SJSA1 (cell line): ENCODE data around the gene ATP10A. TPM values are rescaled to one million over a fixed set of nuclear protein-coding genes. Genes with fewer than 3 reads are reported as not detected.

Source experiments
- DNase-seq, 2 experiments: peaks; one replicate each; pipeline ENCODE4 v3.0.0-alpha.2; 2015 to 2020; ENCODE audit warnings: low spot score in 2 of 2, low read depth in 1 of 2
- H3K27ac ChIP-seq: fragments of 250-450 bp; sonication (Bioruptor Pico); 2 replicates; pipeline ENCODE4 v1.5.1; 2020; ENCODE audit warnings: mild to moderate bottlenecking, moderate library complexity
- H3K27me3 ChIP-seq: fragments of 250-450 bp; sonication (Bioruptor Pico); replicated peaks from 2 replicates; pipeline ENCODE4 v1.5.1; 2020; ENCODE audit warnings: mild to moderate bottlenecking, moderate library complexity
- H3K36me3 ChIP-seq: fragments of 250-450 bp; sonication (Bioruptor Pico); 2 replicates; pipeline ENCODE4 v1.5.1; 2020; ENCODE audit warnings: mild to moderate bottlenecking
- H3K4me1 ChIP-seq: fragments of 250-450 bp; sonication (Bioruptor Pico); replicated peaks from 2 replicates; pipeline ENCODE4 v1.6.1; 2021; ENCODE audit warnings: mild to moderate bottlenecking
- H3K4me3 ChIP-seq: fragments of 250-450 bp; sonication (Bioruptor Pico); 2 replicates; pipeline ENCODE4 v1.5.1; 2020; ENCODE audit warnings: mild to moderate bottlenecking
- H3K9me3 ChIP-seq: fragments of 250-450 bp; sonication (Bioruptor Pico); replicated peaks from 2 replicates; pipeline ENCODE4 v1.5.1; 2020; ENCODE audit warnings: mild to moderate bottlenecking
- total RNA-seq: library from RNA; depleted of rRNA; stranded (reverse); fragments of >200 nt; shearing (Covaris generic); gene quantifications from 2 replicates; pipeline ENCODE4 v1.2.3, GENCODE V29; 2014

ATP10A gene
- total RNA-seq, 1 experiment from 2014 or later = 31.3 TPM

DNA sequence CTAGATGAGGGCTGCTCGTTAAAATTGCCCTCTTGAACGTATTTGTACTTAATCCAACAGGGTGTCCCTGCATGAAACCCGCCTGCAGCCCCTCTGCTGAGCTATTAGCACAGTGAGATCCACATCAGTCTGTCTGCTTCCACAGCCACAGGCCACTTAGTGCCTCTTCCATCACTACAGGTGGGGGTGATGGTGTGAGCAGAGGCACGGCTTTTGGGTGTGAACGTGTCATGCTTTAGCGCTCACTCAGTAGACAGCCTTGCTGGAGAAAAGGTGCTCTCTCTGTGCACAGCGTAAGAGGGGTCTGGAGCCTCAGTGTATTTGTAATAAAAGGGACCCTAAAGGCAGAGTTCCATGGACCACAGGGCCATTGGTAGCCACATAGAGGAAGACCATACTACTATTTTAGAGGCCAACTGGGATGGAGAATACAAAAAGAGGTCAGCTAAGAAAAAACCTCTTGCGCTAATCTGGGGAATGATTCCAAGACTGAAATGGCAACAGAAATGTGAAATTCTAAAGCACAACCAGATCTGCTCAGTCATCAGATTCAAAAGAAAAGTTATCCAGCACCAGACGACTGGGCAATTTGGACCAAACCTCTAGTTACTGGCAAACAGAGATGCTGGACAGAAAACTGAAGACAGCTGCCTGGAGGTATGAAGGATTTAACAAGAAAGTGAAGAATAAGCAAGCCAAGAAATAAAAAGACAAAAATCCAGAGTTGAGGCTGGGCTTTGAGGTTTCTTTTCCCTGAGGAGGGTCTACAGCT lies 120.2 kb downstream of the ATP10A start:
- Histone ChIP-seq H3K9me3 (no peaks in the 10 kb centered on the region), H3K36me3 (peaks cover 6% of the 10 kb centered on the region; the same call in 1 of the 2 replicates), H3K4me1 (peaks cover 8% of the 10 kb centered on the region), H3K27ac (no peak overlapping the region), H3K27me3 (no peaks in the 10 kb centered on the region), H3K4me3 (no peak overlapping the region)
- peak in 1 of 2 experiments; percentile 28 for DNase-seq

DNA sequence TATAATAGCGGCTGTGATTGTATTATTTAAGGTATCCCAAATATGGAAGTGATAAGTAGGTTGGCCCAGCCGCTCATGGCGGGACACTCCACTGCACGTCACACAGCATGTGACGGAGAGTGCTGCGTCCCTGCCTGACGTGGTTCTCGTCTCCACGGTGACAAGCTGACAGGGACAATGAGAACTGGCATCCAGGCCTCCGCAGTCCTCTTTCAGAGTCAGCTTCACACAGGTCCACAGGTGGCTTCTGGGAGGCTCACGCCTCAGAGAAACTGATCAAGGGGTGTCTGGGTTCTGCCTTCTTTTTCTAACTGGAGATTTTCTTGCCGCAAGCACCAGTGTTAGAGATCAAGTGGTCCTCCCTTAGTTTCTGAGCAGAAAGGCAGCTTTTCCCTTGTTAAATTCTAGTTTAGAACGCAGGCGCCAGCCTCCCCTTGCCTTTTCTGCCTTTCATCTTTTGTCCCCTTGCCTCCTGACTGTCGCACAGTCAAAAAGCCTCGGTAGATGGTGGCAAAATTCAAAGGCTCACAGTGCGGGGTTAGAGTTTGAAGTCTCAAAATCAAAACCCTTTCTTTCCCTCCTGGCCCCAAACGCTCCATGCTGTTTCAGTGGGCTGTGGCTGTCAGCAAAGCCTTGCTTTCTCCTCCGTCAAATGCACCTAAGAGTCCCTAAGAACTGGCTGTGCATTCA lies 120.9 kb downstream of the ATP10A start:
- peaks cover 16% of the 10 kb centered on the region for H3K4me1 ChIP-seq
- H3K9me3 ChIP-seq = no peaks in the 10 kb centered on the region
- peaks cover 6% of the 10 kb centered on the region; the same call in 1 of the 2 replicates for H3K36me3 ChIP-seq
- H3K4me3 ChIP-seq = no peak overlapping the region
- no peak overlapping the region for H3K27ac ChIP-seq
- H3K27me3 ChIP-seq = no peaks in the 10 kb centered on the region
- DNase-seq = peak in 1 of 2 experiments; percentile 35

DNA sequence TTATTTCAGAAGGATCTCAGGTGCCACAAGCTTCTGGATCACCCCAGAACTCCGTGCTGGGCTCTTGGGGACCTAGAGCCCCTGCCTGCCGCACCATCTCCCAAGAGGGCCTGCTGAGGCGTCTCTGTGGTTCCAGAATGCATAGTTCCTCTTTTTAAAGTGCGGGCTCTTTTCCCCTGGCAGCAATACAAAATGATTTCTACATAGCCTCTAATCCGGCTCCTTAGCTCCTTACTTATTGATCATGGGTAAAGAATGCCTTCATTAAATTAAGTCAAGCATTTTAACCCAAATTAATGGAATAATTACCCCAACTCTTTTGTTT lies 121.9 kb downstream of the ATP10A start:
- H3K9me3 ChIP-seq = no peaks in the 10 kb centered on the region
- peaks cover 6% of the 10 kb centered on the region; the same call in 1 of the 2 replicates for H3K36me3 ChIP-seq
- H3K27me3 ChIP-seq = no peaks in the 10 kb centered on the region
- H3K4me1 ChIP-seq = peaks cover 25% of the 10 kb centered on the region
- no peak for DNase-seq
- no peak overlapping the region for H3K27ac ChIP-seq
- no peak overlapping the region for H3K4me3 ChIP-seq

DNA sequence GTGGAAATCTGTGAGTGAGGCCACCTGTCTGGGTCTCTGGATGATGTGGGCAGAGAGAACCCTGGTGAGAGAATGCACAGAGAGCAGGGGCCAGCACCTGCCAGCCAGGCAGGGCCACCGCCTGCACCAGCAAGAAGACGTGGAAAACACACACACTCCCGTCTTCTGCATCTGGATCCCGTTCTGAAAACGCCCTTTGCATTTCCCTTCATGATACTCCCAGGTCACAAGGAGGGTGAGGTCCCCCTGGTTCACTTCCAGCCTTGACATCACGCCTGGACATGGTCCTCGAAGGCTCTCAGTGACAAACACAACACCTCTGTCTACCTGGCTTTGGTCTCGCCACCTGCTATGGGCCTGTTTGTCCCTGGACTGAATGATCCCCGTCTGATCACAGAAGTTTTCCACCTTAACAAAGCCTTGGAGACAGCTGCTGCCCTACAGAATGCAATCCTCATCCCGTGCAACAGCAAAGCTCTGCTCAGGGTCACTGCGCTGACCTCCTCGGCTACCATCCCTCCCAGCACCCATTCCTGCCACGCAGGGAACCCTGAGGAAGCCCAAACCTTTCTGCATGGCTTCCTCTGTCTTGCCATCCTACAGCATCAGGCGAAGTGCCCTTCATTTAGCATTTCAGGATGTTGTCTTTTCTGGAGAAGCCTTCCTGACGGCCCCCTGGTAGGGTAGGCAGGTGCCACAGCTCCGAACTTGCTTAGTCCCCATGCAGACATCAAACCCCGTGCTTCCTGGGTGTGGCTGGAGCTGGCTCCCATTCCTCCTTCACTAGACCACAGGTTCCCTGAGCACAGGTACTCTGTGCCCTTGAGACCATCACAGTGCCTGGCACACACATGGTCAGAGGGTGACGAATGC lies 122.5 kb downstream of the ATP10A start:
- no peaks in the 10 kb centered on the region for H3K9me3 ChIP-seq
- no peak overlapping the region for H3K4me3 ChIP-seq
- DNase-seq = peak in 1 of 2 experiments; percentile 29
- peaks cover 31% of the 10 kb centered on the region for H3K4me1 ChIP-seq
- H3K27ac ChIP-seq = no peak overlapping the region
- no peaks in the 10 kb centered on the region for H3K27me3 ChIP-seq
- H3K36me3 ChIP-seq = peaks cover 10% of the 10 kb centered on the region

DNA sequence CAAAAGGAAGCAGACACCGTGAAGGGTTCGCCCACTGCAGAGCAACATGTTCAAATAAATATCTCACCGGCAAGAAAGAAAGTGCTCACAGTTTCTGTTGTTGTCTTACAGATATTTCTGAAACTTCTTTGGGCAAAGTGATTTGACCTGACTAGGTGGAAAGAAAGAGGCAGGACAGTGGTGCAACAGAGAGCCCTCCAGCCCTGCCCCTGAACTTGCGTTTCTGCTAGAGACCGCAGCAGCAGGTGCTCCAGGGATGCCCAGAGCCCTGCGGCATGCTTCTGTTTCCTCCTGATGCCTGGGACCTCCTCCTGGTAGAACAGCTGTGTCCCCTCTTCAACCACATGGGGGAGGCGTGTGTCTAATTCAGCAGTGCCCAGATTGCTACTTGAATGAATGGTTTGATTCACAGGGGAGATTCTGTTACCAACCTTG lies 123.4 kb downstream of the ATP10A start:
- H3K4me1 ChIP-seq = peaks cover 37% of the 10 kb centered on the region
- no peaks in the 10 kb centered on the region for H3K27me3 ChIP-seq
- H3K36me3 ChIP-seq = peaks cover 16% of the 10 kb centered on the region
- no peak overlapping the region for H3K27ac ChIP-seq
- H3K4me3 ChIP-seq = no peak overlapping the region
- DNase-seq = peak; percentile 24 to 49
- H3K9me3 ChIP-seq = no peaks in the 10 kb centered on the region

DNA sequence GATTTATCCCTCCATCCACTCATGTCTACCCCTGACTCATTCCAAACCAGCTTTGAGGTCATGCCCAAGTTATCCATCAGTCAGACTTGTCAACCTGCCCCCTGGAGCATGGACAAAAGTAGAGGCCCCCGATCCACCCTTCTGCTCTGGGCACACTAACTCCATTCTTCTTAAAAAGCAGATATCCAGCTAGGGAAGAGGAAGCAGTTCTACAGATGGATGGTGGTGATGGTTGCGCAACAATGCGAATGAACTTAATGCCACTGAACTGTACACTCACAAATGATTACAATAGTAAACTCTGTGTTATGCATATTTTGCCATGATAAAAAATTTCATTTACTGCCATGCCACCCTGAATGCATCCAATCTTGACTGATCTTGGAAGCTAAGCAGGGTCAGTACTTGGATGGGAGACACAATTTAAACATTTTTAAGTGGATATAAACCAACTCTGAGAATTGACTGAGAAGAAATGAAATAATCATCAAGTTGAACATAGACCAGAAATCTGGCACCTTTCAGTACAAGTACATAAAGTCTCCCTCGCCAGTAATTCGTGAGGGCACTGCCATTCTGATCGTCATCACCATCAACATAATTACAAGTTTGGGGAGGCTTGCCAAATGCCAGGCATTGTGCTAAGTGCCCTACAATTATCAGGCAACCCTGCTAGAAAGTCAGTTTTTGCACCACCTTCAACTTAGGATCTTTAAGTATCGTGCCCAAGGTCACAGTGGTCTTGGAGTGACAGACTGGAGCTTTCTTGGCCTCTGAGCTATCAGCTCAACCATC lies 124.8 kb downstream of the ATP10A start:
- Histone ChIP-seq H3K4me3 (no peak overlapping the region), H3K4me1 (peaks cover 50% of the 10 kb centered on the region), H3K27ac (no peak overlapping the region; the same call in 1 of the 2 replicates), H3K36me3 (peaks cover 20% of the 10 kb centered on the region), H3K27me3 (no peaks in the 10 kb centered on the region), H3K9me3 (no peaks in the 10 kb centered on the region)
- DNase-seq = peak in 1 of 2 experiments; percentile 18

DNA sequence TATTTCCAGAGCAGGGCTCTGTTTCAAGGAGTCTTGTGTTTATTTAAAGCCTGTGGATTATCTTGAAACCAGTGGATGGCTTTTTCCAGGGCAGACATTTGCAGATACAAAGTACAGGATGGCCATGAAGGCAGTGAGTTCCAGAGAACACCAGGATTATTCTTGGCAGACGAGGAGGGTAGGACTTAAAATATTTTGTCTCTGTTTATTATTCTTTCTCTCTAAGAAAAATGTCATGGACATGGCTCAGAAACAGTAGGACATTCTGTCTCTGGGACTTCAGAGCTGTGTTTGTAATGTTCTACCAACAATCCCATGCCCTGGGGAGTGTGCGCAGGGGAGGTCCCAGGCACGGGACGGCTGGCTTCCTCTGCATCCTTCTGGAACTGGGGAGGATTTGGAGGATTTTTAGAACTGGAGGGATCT lies 125.9 kb downstream of the ATP10A start:
- Histone ChIP-seq H3K27ac (peak overlapping the region; percentile 54), H3K36me3 (peaks cover 24% of the 10 kb centered on the region)
- peak; percentile 71 to 80 for DNase-seq

DNA sequence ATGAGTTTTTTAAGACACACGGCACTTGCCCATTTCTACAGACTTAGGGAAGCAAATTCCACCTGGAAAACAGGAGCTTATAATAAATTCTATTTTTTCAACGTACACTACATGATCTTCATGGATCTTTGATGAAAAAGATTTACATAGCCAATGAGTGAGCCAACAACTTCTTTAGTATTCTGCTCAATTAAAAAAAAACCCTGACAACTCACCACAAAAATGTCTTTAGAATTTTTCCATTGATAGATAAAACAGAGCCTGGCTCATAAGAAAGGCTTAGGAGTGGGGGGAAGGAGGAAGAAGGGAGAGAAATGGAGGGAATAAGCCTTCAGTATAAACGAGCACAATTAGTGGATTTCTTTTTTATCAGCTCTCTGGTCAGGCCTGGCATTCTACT lies 126.7 kb downstream of the ATP10A start:
- Histone ChIP-seq H3K27ac (peak overlapping the region; percentile 54), H3K27me3 (no peaks in the 10 kb centered on the region), H3K9me3 (no peaks in the 10 kb centered on the region), H3K36me3 (peaks cover 24% of the 10 kb centered on the region), H3K4me3 (no peak overlapping the region), H3K4me1 (peaks cover 52% of the 10 kb centered on the region)
- DNase-seq = peak in 1 of 2 experiments; percentile 39

More for the DNA sequence above, 125.9 kb downstream of the ATP10A start:
- Histone ChIP-seq H3K4me1 (peaks cover 52% of the 10 kb centered on the region), H3K4me3 (no peak overlapping the region), H3K27me3 (no peaks in the 10 kb centered on the region), H3K9me3 (no peaks in the 10 kb centered on the region)

DNA sequence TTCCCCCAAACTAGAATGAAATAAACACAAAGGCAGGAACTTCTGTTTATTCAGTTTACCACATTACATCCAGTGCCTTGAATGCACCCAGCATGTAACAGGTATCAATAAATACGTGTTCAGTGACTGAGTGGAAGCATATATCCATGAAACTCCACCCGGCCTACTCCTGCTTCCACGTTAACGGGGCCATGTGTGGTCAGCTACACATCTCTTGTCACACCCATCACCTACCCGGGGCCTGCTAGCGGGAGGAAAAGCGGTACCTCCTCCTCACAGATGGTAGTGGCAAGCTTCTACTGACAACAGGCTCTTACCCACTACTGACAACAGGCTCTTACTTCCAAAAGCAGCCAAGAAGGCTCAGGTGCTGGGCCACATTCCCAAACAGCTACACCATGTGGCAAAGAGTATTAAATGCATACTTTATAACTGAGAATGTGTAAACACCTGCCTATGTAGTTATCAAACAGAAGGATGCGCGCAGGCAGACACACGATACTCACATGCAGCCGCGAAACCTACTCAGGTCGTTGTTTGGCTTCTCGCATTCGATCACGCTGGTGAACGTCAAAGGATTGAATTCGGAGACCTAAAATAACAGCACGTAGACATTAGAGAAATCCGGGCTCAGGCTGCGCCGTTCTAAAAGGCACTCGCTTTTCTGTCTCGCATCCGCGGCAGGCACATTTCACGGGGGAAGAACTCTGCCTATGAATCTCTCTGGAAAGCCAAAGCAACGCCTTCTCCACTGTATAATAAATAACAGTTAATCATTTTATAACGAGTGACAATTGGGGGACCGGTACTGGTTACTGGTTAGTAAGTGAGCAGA lies 127.4 kb downstream of the ATP10A start:
- DNase-seq = peak in 1 of 2 experiments; percentile 27
- H3K9me3 ChIP-seq = no peaks in the 10 kb centered on the region
- peak overlapping the region; percentile 54; the same call in 1 of the 2 replicates for H3K27ac ChIP-seq
- H3K4me1 ChIP-seq = peaks cover 52% of the 10 kb centered on the region
- H3K36me3 ChIP-seq = peaks cover 24% of the 10 kb centered on the region
- H3K27me3 ChIP-seq = no peaks in the 10 kb centered on the region
- H3K4me3 ChIP-seq = no peak overlapping the region

DNA sequence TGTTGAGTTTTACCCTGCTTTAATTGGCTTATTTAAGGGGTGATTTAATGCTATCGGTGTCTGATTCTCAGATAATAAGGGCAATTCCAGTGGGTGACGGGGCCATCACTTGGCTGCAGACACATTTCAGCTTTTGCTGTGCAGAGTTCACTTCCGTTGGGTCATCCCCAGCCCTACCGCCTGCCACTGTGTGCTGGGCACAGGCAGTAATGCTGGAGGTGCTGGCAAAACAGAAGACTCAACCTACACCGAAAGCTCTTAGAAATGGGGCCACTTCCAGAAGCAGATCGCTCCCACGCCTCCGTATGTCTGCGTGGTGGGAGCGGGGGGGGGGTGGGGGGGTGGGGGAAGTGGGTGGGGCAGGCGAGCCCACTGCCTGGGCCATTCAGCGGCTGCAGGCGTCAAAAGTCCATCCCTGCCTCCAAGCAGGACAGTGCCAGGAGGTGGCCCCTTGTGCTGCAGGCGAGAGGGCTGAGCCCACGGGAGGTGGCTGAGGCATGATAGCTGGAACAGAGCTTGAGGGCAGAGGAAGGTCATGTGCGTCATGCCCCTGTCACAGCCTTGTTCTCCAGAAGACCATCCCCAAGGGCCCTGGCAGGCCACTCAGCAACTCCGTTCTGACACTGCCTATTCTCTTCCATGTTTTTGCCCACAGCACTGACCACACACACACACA lies 128.3 kb downstream of the ATP10A start:
- peak in 1 of 2 experiments; percentile 37 for DNase-seq
- H3K27ac ChIP-seq = no peak overlapping the region
- H3K27me3 ChIP-seq = no peaks in the 10 kb centered on the region
- H3K4me3 ChIP-seq = no peak overlapping the region
- H3K4me1 ChIP-seq = peaks cover 52% of the 10 kb centered on the region
- peaks cover 24% of the 10 kb centered on the region for H3K36me3 ChIP-seq
- no peaks in the 10 kb centered on the region for H3K9me3 ChIP-seq

DNA sequence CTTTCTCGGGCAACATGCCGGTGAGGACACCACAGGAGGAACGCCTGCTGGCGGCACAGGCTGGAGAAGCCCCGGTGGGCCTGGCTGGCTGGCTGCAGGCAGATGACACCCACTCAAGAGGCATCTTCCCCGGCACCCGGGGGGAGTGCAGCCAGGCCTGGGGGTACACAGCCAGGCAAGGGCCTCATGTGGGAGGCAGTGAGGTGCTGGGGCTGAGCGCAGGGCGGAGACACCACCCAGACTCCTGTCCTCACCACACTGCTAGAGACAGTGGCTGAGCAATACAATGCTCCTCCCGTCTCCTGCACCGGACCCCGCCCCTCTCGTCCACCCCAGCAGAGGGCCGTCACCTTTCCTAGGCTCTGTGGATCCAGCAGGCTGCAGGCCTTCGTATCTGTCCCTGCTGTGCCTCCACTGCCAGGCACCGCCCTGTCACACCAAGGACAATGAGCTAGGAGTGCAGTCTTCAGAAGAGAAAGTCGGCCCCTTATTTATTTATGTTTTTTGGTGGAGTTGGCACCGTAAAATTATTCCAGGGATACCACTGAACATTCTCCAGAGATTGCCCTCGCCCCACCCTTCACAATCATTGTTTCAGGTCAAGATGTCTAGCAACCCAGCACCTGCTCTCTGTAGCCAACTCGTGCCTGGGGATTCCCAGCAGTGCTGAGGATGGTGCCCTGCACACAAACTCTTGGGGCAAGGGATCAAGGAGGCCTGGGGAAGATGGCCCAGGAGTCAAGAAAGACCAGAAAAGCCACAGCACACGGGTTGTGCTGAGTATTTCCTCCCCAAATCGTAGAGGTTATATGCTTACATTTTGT lies 129.1 kb downstream of the ATP10A start:
- Histone ChIP-seq H3K9me3 (no peaks in the 10 kb centered on the region), H3K27ac (no peak overlapping the region), H3K36me3 (peaks cover 24% of the 10 kb centered on the region), H3K4me1 (peaks cover 52% of the 10 kb centered on the region), H3K27me3 (no peaks in the 10 kb centered on the region), H3K4me3 (no peak overlapping the region)
- DNase-seq = peak; percentile 23 to 52
